Effector CD8-positive, alpha-beta T cell (primary cell): ENCODE data around the gene DDN.
A peak's percentile ranks its signal among the peaks of the same experiment; 100 is the strongest.

ENCODE experiments used
- DNase-seq: peaks from one replicate; lab custom pipeline; 2025; lab: John Stamatoyannopoulos, UW
- total RNA-seq, 4 experiments: gene quantifications; one replicate each; lab custom pipeline; 2026; lab: John Stamatoyannopoulos, UW

Gene DDN
- total RNA-seq = 0.18 to 0.88 (median 0.69) reads per million in 4 experiments

DNA sequence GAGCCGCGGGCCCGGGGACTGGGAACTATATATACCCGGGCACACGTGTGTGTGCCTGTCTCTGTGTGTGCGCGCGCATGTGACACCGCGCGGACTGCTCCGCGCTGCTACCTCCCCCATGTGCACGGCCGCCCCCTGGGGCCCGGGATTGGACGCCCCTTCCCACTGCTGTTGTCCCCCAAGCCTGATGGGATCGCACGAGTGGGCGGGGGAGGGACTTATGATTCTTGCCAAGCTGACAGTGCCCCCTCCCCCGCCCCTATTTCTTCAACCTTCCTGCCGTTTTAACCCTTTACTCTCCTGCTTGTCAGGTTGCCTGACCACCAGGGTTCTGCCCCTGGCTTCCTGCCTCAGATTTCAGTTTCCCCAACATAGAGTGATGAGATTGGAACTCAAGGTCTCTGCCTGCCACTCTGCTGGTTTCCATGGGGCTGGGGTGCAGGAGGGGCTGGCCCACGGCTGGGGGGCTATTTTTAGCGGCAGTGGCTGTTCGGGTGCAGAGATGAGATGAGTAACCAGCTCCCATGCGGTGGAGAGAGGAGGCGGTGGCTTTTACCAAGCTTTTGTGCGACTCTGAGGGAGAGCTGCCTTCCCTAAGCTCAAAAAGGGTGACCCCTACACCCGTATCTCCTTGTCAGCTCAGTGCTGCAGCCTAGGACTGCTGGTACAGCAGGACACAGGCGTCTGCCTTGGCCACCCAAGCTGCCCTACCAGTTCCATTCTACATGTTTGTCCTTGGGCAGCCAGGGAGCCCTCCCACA, at the start of gene DDN:
Gene DDN, minus strand, starts transcription at position 5 of the 761 bp plus-strand sequence. CDS start 88 bp downstream, outside the sequence.
- peak; percentile 14 for DNase-seq

DNA sequence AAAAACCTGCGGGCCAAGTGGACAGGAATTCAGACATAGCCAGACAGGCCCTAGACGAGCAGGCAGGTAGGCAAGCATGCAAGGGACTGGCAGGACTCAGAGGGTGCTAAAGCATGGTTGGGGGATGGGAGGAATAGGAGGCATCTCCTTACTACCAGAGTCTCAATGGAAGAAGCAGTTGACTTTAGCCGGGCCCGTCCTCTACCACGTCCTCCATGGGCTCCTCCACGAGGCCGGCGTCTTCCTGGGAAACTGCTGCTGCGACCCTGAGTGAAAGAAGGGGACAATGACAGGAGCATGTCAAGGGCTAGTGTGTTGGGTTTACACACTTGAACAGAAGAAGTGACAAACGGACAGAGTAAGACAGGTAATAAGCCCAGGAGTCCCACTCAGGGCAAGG, 49.8 kb upstream of the DDN start:
- DNase-seq = no peak

GRCh38 chr12:49046129-49046895, 47.1 kb upstream of the DDN start:
- DNase-seq = no peak

- DNase-seq = no peak
Measured at GRCh38 chr12:49044660-49045059, 45.5 kb upstream of the DDN start.

- DNase-seq = peak; percentile 71
Measured at GRCh38 chr12:49043856-49044258, 44.7 kb upstream of the DDN start.

- DNase-seq = no peak
Measured at GRCh38 chr12:49043241-49043640, 44.1 kb upstream of the DDN start.

DNA sequence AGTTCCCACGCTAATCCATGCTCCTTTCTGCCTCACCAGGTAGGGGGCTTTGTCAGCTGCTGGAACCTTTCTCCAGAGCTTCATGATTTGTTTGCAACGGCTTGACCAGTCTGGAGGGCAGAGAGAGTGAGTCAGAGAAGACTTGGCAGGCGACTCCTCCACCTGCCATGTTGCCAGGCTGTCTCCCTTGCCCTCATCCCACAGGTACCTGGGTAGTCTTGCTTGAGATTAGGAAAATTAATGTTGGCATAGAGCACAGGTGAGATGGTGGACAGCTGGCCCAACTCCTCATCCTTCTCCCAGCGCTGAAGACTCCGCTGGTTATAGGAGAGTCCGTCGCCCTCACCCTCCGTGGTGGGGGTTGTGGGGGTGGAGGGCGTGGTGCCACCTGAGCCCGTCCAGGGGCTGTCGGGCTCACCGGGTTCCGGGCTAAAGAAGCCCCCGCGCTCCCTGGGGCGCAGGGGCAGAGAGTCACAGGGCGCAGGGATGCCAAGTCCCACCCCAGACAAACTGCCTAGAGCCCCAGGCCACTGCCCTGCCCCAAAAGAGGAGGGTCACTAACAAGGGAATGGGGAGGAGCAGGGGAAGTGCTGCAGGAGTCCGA, 42.8 kb upstream of the DDN start:
- no peak for DNase-seq

- no peak for DNase-seq
Measured at GRCh38 chr12:49041036-49041880, 42.1 kb upstream of the DDN start.

DNA sequence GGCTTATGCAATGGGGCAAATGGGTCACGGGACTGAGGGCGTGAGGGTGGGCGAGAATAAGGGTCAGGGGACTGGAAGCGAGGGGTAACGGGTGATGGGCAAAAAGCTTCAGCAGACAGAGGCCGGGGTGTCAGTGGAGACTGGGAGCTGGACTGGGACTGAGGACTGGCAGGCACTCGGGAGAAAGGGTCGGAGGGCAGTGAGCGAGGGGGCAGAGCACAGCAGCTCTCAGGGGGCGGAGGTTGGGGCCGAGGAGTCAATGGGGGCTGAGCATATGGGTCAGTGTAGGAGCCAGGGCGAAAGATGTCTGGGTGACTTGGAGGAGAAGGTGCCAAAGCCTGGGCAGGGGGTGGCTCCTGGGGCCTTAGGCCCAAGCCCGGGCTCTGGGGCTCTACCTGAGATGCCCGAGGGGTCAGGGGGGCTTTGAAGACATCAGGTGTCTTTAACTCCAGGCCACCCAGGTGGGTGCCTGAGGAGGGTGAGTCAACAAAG, 41.2 kb upstream of the DDN start:
- no peak for DNase-seq

- no peak for DNase-seq
Measured at GRCh38 chr12:49039421-49040363, 40.5 kb upstream of the DDN start.

DNA sequence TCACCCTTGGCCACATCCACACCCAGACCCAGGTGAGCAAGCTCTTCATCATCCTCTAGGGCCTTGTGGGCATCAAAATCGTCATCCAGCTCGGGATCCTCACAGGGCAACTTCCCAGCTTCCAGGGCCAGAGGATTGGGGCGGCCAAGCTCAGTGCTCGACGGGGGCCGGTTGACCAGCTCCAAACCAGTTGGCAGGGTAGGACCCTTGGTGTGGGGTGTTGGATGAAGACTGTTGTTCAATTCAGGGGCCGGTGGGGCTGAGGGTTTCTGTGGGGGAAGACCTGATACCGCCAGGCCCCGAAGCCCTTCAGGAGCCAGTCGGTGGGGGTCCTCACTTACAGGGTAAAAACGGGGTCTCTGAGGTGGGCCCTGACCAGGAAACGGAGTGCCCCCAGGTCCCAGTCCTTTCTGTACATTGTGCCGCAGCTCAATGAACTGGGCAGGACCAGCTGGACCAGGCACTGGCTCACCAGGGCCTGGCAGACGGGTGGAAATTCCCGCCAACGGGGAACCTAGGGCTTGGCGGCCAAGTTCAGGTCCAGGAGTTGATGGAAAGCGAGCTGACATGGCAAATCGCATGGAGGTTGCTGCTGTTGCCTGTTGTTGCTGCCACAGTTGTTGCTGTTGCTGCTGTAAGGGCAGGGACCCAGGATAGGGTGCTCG, 39.2 kb upstream of the DDN start:
- DNase-seq = no peak

- no peak for DNase-seq
Measured at GRCh38 chr12:49037947-49038237, 38.7 kb upstream of the DDN start.

DNA sequence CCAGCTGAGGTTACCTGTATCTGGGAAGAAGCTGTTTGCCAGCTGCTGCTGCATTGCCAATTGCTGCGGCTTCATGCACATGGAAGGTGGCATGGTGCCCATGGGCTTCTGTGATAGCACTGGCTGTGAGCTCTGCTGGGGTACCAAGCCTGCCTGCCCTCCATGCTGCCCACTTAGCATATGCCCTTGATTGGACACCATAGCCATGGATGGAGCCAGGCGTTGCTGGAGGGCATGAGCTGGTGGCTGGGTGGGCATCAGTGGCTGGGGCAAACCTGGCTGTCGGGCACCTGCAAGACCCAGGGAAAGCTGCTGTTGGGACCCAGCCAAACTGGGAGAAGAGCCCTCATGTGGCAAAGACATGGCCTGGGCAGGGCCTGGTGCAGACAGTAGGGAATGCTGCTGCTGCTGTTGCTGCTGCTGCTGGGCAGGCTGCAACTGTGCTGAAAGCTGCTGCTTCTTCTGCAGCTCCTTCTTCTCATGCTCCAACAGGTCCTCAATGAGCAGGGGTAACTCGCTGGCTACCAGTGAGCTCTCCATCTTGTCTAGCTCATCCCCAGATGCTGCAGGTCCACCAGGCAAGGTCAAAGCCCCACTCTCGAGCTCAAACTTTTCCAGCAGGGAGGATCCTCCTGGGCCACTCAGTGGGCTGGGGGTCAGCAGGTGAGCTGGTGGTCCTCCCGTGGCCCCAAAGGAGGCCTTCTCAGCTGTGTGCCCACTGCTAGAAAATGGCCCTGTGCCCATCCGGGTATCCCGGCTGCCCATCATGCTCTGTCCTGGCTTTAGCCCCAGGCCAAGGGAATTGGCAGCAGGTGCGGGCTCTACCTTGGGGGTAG, 38.2 kb upstream of the DDN start:
- DNase-seq = no peak

- no peak for DNase-seq
Measured at GRCh38 chr12:49036029-49036428, 36.9 kb upstream of the DDN start.

GRCh38 chr12:49034286-49034622, 35.1 kb upstream of the DDN start:
- DNase-seq = no peak

- DNase-seq = no peak
Measured at GRCh38 chr12:49033611-49034285, 34.6 kb upstream of the DDN start.

GRCh38 chr12:49032679-49033447, 33.7 kb upstream of the DDN start:
- DNase-seq = no peak

DNA sequence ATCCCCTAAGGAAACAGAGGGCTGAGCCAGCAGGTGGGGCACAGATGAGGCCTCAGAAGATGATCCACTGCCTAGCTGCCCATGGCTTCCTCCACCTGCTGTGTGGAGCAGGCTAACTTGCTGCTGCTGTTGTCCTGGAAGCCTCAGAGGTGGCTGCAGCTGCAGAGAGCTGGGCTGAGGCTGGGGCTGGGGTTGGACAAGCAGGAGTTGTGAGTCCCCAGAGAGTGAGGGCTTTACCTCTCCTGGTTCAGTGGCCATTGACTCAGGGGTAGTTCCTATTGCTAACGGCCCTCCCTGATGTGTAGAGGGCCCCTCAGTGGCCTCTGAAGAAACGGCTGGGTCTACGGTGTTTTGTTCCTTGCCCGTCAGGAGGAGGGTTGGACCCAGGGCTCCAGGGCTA, 33.1 kb upstream of the DDN start:
- DNase-seq = no peak
